ENCODE results near the gene SUMO1.

Gene SUMO1

GRCh38 chr2:202184557-202184956, 53.8 kb downstream of the SUMO1 start:
- no peak for DNase-seq (ENCODE audit: low read depth)
- no peak for TF ChIP-seq POLR2A (IDR thresholded peaks at IDR 0.05; ENCODE audit: extremely low read depth, insufficient read length)
- TF ChIP-seq MYC (IDR thresholded peaks at IDR 0.05; ENCODE audit: low read depth, low read length) = no peak
- TF ChIP-seq CTCF (IDR thresholded peaks at IDR 0.05; ENCODE audit: low read depth, low read length) = no peak
- no peak for TF ChIP-seq MAX (IDR thresholded peaks at IDR 0.05; ENCODE audit: low read depth, low read length)
- no peak overlapping the region for H3K4me3 ChIP-seq (ENCODE audit: low read depth, low read length)

- TF ChIP-seq CTCF (IDR thresholded peaks at IDR 0.05; ENCODE audit: low read depth, low read length) (peak; percentile 85), POLR2A (IDR thresholded peaks at IDR 0.05; ENCODE audit: extremely low read depth, insufficient read length) (no peak)
- DNase-seq (ENCODE audit: low read depth) = peak; percentile 70
These were observed 59.9 kb downstream of the SUMO1 start for GRCh38 chr2:202178346-202178958.

GRCh38 chr2:202172439-202173211, 65.8 kb downstream of the SUMO1 start:
- TF ChIP-seq CTCF (IDR thresholded peaks at IDR 0.05; ENCODE audit: low read depth, low read length) = no peak
- TF ChIP-seq POLR2A (IDR thresholded peaks at IDR 0.05; ENCODE audit: extremely low read depth, insufficient read length) = no peak
- no peak for TF ChIP-seq MYC (IDR thresholded peaks at IDR 0.05; ENCODE audit: low read depth, low read length)
- DNase-seq (ENCODE audit: low read depth) = no peak
- no peak overlapping the region for H3K4me3 ChIP-seq (ENCODE audit: low read depth, low read length)

More at GRCh38 chr2:202178346-202178958, 59.9 kb downstream of the SUMO1 start:
- H3K4me3 ChIP-seq (ENCODE audit: low read depth, low read length) = no peak overlapping the region

GRCh38 chr2:202171241-202171825, 67.1 kb downstream of the SUMO1 start:
- DNase-seq (ENCODE audit: low read depth) = peak; percentile 38
- TF ChIP-seq POLR2A (IDR thresholded peaks at IDR 0.05; ENCODE audit: extremely low read depth, insufficient read length) (no peak), MYC (IDR thresholded peaks at IDR 0.05; ENCODE audit: low read depth, low read length) (no peak), CTCF (IDR thresholded peaks at IDR 0.05; ENCODE audit: low read depth, low read length) (no peak), MAX (IDR thresholded peaks at IDR 0.05; ENCODE audit: low read depth, low read length) (no peak)
- no peak overlapping the region for H3K4me3 ChIP-seq (ENCODE audit: low read depth, low read length)

GRCh38 chr2:202169832-202170424, 68.5 kb downstream of the SUMO1 start:
- no peak overlapping the region for H3K4me3 ChIP-seq (ENCODE audit: low read depth, low read length)
- no peak for TF ChIP-seq MYC (IDR thresholded peaks at IDR 0.05; ENCODE audit: low read depth, low read length)
- no peak for TF ChIP-seq MAX (IDR thresholded peaks at IDR 0.05; ENCODE audit: low read depth, low read length)
- TF ChIP-seq POLR2A (IDR thresholded peaks at IDR 0.05; ENCODE audit: extremely low read depth, insufficient read length) = no peak
- no peak for TF ChIP-seq CTCF (IDR thresholded peaks at IDR 0.05; ENCODE audit: low read depth, low read length)
- DNase-seq (ENCODE audit: low read depth) = no peak

All from NB4 (cell line).